CD4-positive, alpha-beta T cell treated with Interleukin-6 for 4 hours (primary cell): ENCODE data around the gene DBNDD1.

Experiments used
- DNase-seq: peaks from one replicate; pipeline ENCODE4 v3.0.0-alpha.2; 2020; ENCODE audit warnings: mixed read lengths

DBNDD1 gene

GRCh38 chr16:89958068-89958467, 61.2 kb downstream of the DBNDD1 start:
- DNase-seq = no peak

- DNase-seq = no peak
Measured at GRCh38 chr16:89957216-89957785, 62.0 kb downstream of the DBNDD1 start.

GRCh38 chr16:89956505-89957215, 62.6 kb downstream of the DBNDD1 start:
- DNase-seq = no peak

GRCh38 chr16:89955001-89955685, 64.1 kb downstream of the DBNDD1 start:
- no peak for DNase-seq
